Neural progenitor cell (in vitro differentiated cells): Measurements from ENCODE around the gene NBAS. TPM values are rescaled to one million over a fixed set of nuclear protein-coding genes. Genes with fewer than 3 reads are reported as not detected.
"Not testable (repeated sequence)": the region's sequence is repeated elsewhere in the genome, so short reads cannot be mapped to it uniquely, and the experiment has no call there.

Experiments
- DNase-seq: peaks from one replicate; pipeline ENCODE4 v3.0.0-alpha.2; 2016; ENCODE audit warnings: low spot score
- H2AFZ ChIP-seq: fragments of 200-600 bp; sonication (generic); replicated peaks from 2 replicates; pipeline ENCODE4 v1.6.1; 2016; ENCODE audit warnings: antibody characterized with exemption
- H3F3A ChIP-seq: fragments of 200-600 bp; sonication (generic); 2 replicates; pipeline ENCODE4 v1.6.1; 2016; ENCODE audit warnings: antibody characterized with exemption, low read depth
- H3K27ac ChIP-seq: fragments of 200-600 bp; sonication (generic); 2 replicates; pipeline ENCODE4 v1.5.1; 2016; ENCODE audit warnings: mild to moderate bottlenecking
- H3K27me3 ChIP-seq: fragments of 200-600 bp; sonication (generic); 2 replicates; pipeline ENCODE4 v1.6.1; 2016; ENCODE audit warnings: mild to moderate bottlenecking, moderate library complexity
- H3K36me3 ChIP-seq: fragments of 200-600 bp; sonication (generic); 2 replicates; pipeline ENCODE4 v1.5.1; 2016
- H3K4me1 ChIP-seq: fragments of 200-600 bp; sonication (generic); 2 replicates; pipeline ENCODE4 v1.6.1; 2016; ENCODE audit warnings: mixed run types
- H3K4me2 ChIP-seq: fragments of 200-600 bp; sonication (generic); 2 replicates; pipeline ENCODE4 v1.6.1; 2016
- H3K4me3 ChIP-seq: fragments of 200-600 bp; sonication (generic); 2 replicates; pipeline ENCODE4 v1.5.1; 2016
- H3K79me2 ChIP-seq: fragments of 200-600 bp; sonication (generic); 2 replicates; pipeline ENCODE4 v1.6.1; 2016; ENCODE audit warnings: low read depth
- H3K9ac ChIP-seq: fragments of 200-600 bp; sonication (generic); 2 replicates; pipeline ENCODE4 v1.6.1; 2016
- H3K9me3 ChIP-seq: fragments of 200-600 bp; sonication (generic); 2 replicates; pipeline ENCODE4 v1.5.1; 2016; ENCODE audit warnings: low read depth
- H4K20me1 ChIP-seq: fragments of 200-600 bp; sonication (generic); 2 replicates; pipeline ENCODE4 v1.6.1; 2016; ENCODE audit warnings: low read depth
- H3K27ac Mint-ChIP-seq: 3 replicates; pipeline ENCODE4 v1.8.0; 2021; ENCODE audit warnings: mixed read lengths
- H3K27me3 Mint-ChIP-seq: 2 replicates; pipeline ENCODE4 v1.8.0; 2022; ENCODE audit warnings: low read depth, mild to moderate bottlenecking, inconsistent platforms, moderate library complexity, mixed read lengths; ENCODE audit not compliant: insufficient read depth
- H3K36me3 Mint-ChIP-seq: 3 replicates; pipeline ENCODE4 v1.8.0; 2021; ENCODE audit warnings: mixed read lengths
- H3K4me1 Mint-ChIP-seq: 3 replicates; pipeline ENCODE4 v1.8.0; 2021; ENCODE audit warnings: mixed read lengths
- H3K4me3 Mint-ChIP-seq: 3 replicates; pipeline ENCODE4 v1.8.0; 2021; ENCODE audit warnings: mild to moderate bottlenecking, moderate library complexity, mixed read lengths
- H3K9me3 Mint-ChIP-seq: 3 replicates; pipeline ENCODE4 v1.8.0; 2020; ENCODE audit warnings: mixed read lengths
- CTCF ChIP-seq: fragments of 200-600 bp; sonication (generic); IDR thresholded peaks from 2 replicates; pipeline ENCODE4 v1.5.1; 2017; ENCODE audit warnings: antibody characterized with exemption, mild to moderate bottlenecking
- EZH2 ChIP-seq: fragments of 200-600 bp; sonication (generic); IDR thresholded peaks from 2 replicates; pipeline ENCODE4 v1.6.1; 2017; ENCODE audit warnings: antibody characterized with exemption, mild to moderate bottlenecking, moderate library complexity
- EZH2phosphoT487 ChIP-seq: fragments of 200-600 bp; sonication (generic); IDR thresholded peaks from 2 replicates; pipeline ENCODE4 v1.6.1; 2017; ENCODE audit warnings: antibody characterized with exemption
- total RNA-seq: library from RNA; depleted of rRNA; stranded (reverse); fragments of >200 nt; gene quantifications from 2 replicates; pipeline ENCODE4 v1.2.3, GENCODE V29; 2015; ENCODE audit warnings: low replicate concordance

Gene NBAS
- total RNA-seq, 1 donor from 2014 or later, result 58.0 TPM

GRCh38 chr2:15407666-15408065 is 153.5 kb downstream of the NBAS start:
- Histone ChIP-seq H3K27ac (no peak overlapping the region), H3K9me3 (no peaks in the 10 kb centered on the region), H3K4me1 (no peaks in the 10 kb centered on the region), H3K36me3 (no peaks in the 10 kb centered on the region), H3K4me2 (no peak overlapping the region), H3F3A (no peaks in the 10 kb centered on the region), H3K79me2 (no peaks in the 10 kb centered on the region), H2AFZ (no peak overlapping the region), H3K9ac (no peak overlapping the region), H3K4me3 (no peak overlapping the region), H4K20me1 (no peaks in the 10 kb centered on the region), H3K27me3 (no peaks in the 10 kb centered on the region)
- no peak overlapping the region for H3K4me3 Mint-ChIP-seq
- H3K9me3 Mint-ChIP-seq, result no peaks in the 10 kb centered on the region
- H3K27ac Mint-ChIP-seq, result no peak overlapping the region
- DNase-seq, result no peak
- peaks cover 6% of the 10 kb centered on the region for H3K36me3 Mint-ChIP-seq
- H3K27me3 Mint-ChIP-seq, result peaks cover 2% of the 10 kb centered on the region
- H3K4me1 Mint-ChIP-seq, result no peaks in the 10 kb centered on the region
- no peak for TF ChIP-seq EZH2phosphoT487
- no peak for TF ChIP-seq CTCF
- TF ChIP-seq EZH2, result no peak

GRCh38 chr2:15404511-15404910 is 156.6 kb downstream of the NBAS start:
- H4K20me1 ChIP-seq, H2AFZ ChIP-seq, DNase-seq, H3K9me3 ChIP-seq, H3K36me3 Mint-ChIP-seq, H3K27ac Mint-ChIP-seq, H3K4me3 Mint-ChIP-seq, H3K9me3 Mint-ChIP-seq, H3K4me3 ChIP-seq, H3K27ac ChIP-seq, H3K4me1 Mint-ChIP-seq, H3K9ac ChIP-seq, H3K4me1 ChIP-seq, H3K27me3 Mint-ChIP-seq, H3K4me2 ChIP-seq, H3K79me2 ChIP-seq, H3K36me3 ChIP-seq, H3K27me3 ChIP-seq, H3F3A ChIP-seq: not testable (repeated sequence)

- no peaks in the 10 kb centered on the region for H3K27me3 Mint-ChIP-seq
- no peak for DNase-seq
- Histone ChIP-seq H3K4me2 (no peak overlapping the region), H3K79me2 (no peaks in the 10 kb centered on the region), H3K9ac (no peak overlapping the region), H3K4me1 (no peaks in the 10 kb centered on the region), H3K27me3 (no peaks in the 10 kb centered on the region), H3K36me3 (peaks cover 3% of the 10 kb centered on the region), H3K9me3 (no peaks in the 10 kb centered on the region), H4K20me1 (no peaks in the 10 kb centered on the region), H3K4me3 (no peak overlapping the region), H2AFZ (no peak overlapping the region), H3F3A (no peaks in the 10 kb centered on the region), H3K27ac (no peak overlapping the region)
- no peak overlapping the region for H3K4me3 Mint-ChIP-seq
- peaks cover 2% of the 10 kb centered on the region for H3K36me3 Mint-ChIP-seq
- H3K4me1 Mint-ChIP-seq, result no peaks in the 10 kb centered on the region
- no peak for TF ChIP-seq EZH2
- no peak for TF ChIP-seq CTCF
- TF ChIP-seq EZH2phosphoT487, result no peak
- no peak overlapping the region for H3K27ac Mint-ChIP-seq
- H3K9me3 Mint-ChIP-seq, result no peaks in the 10 kb centered on the region
Observed at GRCh38 chr2:15400240-15400826, 160.8 kb downstream of the NBAS start.

GRCh38 chr2:15399241-15399640 is 161.9 kb downstream of the NBAS start:
- Histone ChIP-seq H3K27ac (no peak overlapping the region), H3K9me3 (no peaks in the 10 kb centered on the region), H4K20me1 (no peaks in the 10 kb centered on the region), H3K4me2 (no peak overlapping the region), H3K79me2 (no peaks in the 10 kb centered on the region), H3K9ac (no peak overlapping the region), H3K36me3 (peaks cover 3% of the 10 kb centered on the region), H2AFZ (no peak overlapping the region), H3K4me1 (no peaks in the 10 kb centered on the region), H3F3A (no peaks in the 10 kb centered on the region), H3K4me3 (no peak overlapping the region), H3K27me3 (no peaks in the 10 kb centered on the region)
- DNase-seq, result no peak
- no peak overlapping the region for H3K4me3 Mint-ChIP-seq
- no peaks in the 10 kb centered on the region for H3K27me3 Mint-ChIP-seq
- H3K4me1 Mint-ChIP-seq, result no peaks in the 10 kb centered on the region
- TF ChIP-seq EZH2, result no peak
- no peak for TF ChIP-seq CTCF
- no peak for TF ChIP-seq EZH2phosphoT487
- peaks cover 2% of the 10 kb centered on the region for H3K36me3 Mint-ChIP-seq
- H3K9me3 Mint-ChIP-seq, result no peaks in the 10 kb centered on the region
- no peak overlapping the region for H3K27ac Mint-ChIP-seq
